ENCODE measurements around the gene SRRM1.
"Not testable (repeated sequence)": the region's sequence is repeated elsewhere in the genome, so short reads cannot be mapped to it uniquely, and the experiment has no call there.

GRCh38 chr1:24678421-24678820 lies 35.3 kb downstream of the SRRM1 start:
- not testable (repeated sequence) for TF ChIP-seq CTCF (IDR thresholded peaks at IDR 0.05 in 4 of 5, conservative IDR thresholded peaks at IDR 0.05 in 1 of 5); POLR2A (IDR thresholded peaks at IDR 0.05)
